Left renal pelvis (tissue), 4 donors: ENCODE measurements around the gene HK1. TPM values are rescaled to one million over a fixed set of nuclear protein-coding genes. Genes with fewer than 3 reads are reported as not detected.
A peak's percentile ranks its signal among the peaks of the same experiment; 100 is the strongest.
"Not testable (repeated sequence)": the region's sequence is repeated elsewhere in the genome, so short reads cannot be mapped to it uniquely, and the experiment has no call there.

Experiments used
- DNase-seq, 4 donors: peaks; one replicate each; pipeline ENCODE4 v3.0.0-alpha.2; 2013; ENCODE audit warnings: low read depth in 4 of 4, low spot score in 3 of 4
- polyA plus RNA-seq, 4 donors: library from polyadenylated mRNA; unstranded; fragments of 120-200 nt; gene quantifications; one replicate each; pipeline ENCODE4 v1.2.1, GENCODE V29; 2013; ENCODE audit not compliant: insufficient read length in 4 of 4

The HK1 gene
- polyA plus RNA-seq, 4 donors, result 38.0 to 53.7 (median 52.3) TPM

GRCh38 chr10:69438536-69439349 lies 160.4 kb downstream of the HK1 start:
- DNase-seq, result no peak

GRCh38 chr10:69439350-69439739 lies 161.0 kb downstream of the HK1 start:
- no peak for DNase-seq

DNA sequence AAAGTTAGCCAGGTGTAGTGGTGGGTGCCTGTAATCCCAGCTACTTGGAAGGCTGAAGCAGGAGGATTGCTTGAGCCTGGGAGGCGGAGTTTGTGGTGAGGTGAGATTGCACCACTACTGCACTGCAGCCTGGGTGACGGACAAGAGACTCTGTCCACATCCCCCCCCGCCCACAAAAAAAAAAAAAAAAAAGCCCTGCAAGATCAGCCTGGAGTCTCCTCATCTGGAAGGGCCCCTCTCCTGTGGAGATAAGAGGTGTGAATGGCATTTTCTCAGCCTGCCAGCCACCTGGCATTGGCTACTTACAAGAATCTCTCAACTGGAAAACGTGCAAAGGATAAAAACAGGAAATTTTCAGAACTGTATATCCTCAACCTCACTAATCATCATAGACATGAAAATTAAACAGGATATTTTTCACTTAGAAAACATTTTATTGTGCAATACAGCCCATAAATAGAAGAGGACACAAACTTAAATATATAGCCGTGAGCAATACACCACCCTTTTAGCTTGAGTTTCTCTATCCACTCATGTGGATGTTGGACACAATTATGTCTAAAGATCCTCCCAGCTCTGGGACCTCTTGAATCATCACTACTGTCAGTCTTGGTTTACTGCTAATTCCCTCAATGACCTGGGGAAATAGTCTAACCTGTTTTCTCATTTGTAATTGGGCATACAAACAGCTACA lies 161.7 kb downstream of the HK1 start:
- no peak for DNase-seq

- DNase-seq, result no peak
These were observed 165.1 kb downstream of the HK1 start for GRCh38 chr10:69443354-69443753.

- no peak for DNase-seq
These were observed 166.7 kb downstream of the HK1 start for GRCh38 chr10:69445041-69445440.

- no peak for DNase-seq
These were observed 167.9 kb downstream of the HK1 start for GRCh38 chr10:69446229-69446628.

- no peak for DNase-seq
These were observed 168.4 kb downstream of the HK1 start for GRCh38 chr10:69446650-69447151.

GRCh38 chr10:69449841-69450240 lies 171.5 kb downstream of the HK1 start:
- DNase-seq, result no peak

GRCh38 chr10:69450395-69450794 lies 172.1 kb downstream of the HK1 start:
- DNase-seq, result not testable (repeated sequence)

DNA sequence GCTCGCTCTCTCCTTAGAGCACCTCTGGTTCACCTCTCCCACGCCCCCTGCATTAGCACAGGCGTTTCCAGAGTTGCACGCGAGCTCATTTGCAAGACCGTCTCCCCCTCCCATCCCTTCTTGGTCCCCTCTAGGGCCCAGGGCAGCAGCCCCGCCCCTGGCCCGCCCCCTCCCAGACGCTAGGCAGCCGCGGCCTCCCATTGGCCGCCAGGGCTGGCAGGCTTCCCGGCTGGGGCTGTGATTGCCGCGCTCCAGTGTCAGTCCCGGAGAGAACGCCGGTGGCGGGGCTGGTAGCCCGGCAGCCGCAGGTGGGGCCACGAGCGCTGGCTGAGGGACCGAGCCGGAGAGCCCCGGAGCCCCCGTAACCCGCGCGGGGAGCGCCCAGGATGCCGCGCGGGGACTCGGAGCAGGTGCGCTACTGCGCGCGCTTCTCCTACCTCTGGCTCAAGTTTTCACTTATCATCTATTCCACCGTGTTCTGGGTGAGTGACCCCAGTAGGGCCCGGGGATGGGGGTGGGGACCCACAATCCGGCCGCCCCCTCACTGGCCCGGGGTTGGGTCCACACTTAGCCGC lies 173.0 kb downstream of the HK1 start, which contains the start of gene TSPAN15:
TSS of gene TSPAN15 (plus strand) at position 257 of the 575 bp plus-strand sequence. CDS start at position 387, 130 bp downstream.
- DNase-seq, result peak; percentile 72 to 76 (median 76)

Other genes with a start within 250 kb of the HK1 start
- gene SRGN, start 190.4 kb upstream of the HK1 start, polyA plus RNA-seq, result 10 to 100 TPM; 17.7 to 45.6 (median 22.4) TPM
- gene VPS26A, start 154.3 kb upstream of the HK1 start, polyA plus RNA-seq, result 100 to 1,000 TPM in 1 of 4 donors, 10 to 100 TPM in 3; 65.7 to 110 (median 87.0) TPM
- gene SUPV3L1, start 98.3 kb upstream of the HK1 start, polyA plus RNA-seq, result 10 to 100 TPM; 32.8 to 45.0 (median 40.8) TPM
- 10 to 100 TPM in 3 of 4 donors, under 1 TPM in 1; 0.42 to 19.0 (median 13.9) TPM for gene HKDC1, start 58.2 kb upstream of the HK1 start, polyA plus RNA-seq
- under 1 TPM; 0.23 to 0.49 (median 0.34) TPM for gene TACR2, start 138.4 kb downstream of the HK1 start, polyA plus RNA-seq
- gene TSPAN15, start 173.0 kb downstream of the HK1 start, polyA plus RNA-seq, result 10 to 100 TPM in 3 of 4 donors, 1 to 10 TPM in 1; 9.8 to 73.9 (median 65.2) TPM